K562 (cell line): ENCODE results near the gene LGALS7. TPM values are rescaled to one million over a fixed set of nuclear protein-coding genes. Genes with fewer than 3 reads are reported as not detected.

Source experiments
- ATAC-seq: fragments of 200-7000 bp; cut with Tn5 transposase; 3 replicates; pipeline ENCODE4 v1.9.1; 2020; ENCODE audit warnings: moderate library complexity
- BruUV-seq: library from RNA; stranded (reverse); fragments of 400-500 nt; replicated peaks from 2 replicates; lab custom pipeline; 2021; lab: Mats Ljungman, UMichigan
- CTCF ChIA-PET: fragments of 300-600 bp; formaldehyde crosslinking; extraction: SDS; loops from one replicate; lab custom pipeline; 2021; ENCODE audit warnings: low intra/inter-chr PET ratio; lab: Yijun Ruan, JAX
- POLR2A ChIA-PET: fragments of 300-600, 350-650 bp; sonication (Branson Sonifier 250); formaldehyde crosslinking; extraction: SDS; loops from one replicate; lab custom pipeline; 2021; ENCODE audit warnings: antibody characterized with exemption, inconsistent platforms; lab: Yijun Ruan, JAX
- DNase-seq, 4 experiments: peaks; one replicate each; pipeline versions ENCODE4 v3.0.0 to v3.0.0-alpha.2; 2011 to 2018; ENCODE audit warnings: low spot score in 3 of 4, mixed read lengths in 3 of 4; ENCODE audit errors: extremely low read depth in 1 of 4
- FAIRE-seq: peaks from 2 replicates; lab custom pipeline; 2011; peaks lifted over from hg19 to GRCh38; lab: Jason Lieb, UNC
- H2AFZ ChIP-seq: 2 replicates; pipeline ENCODE4 v1.6.0; 2011; ENCODE audit warnings: low read depth, low read length, control low read depth, inconsistent platforms
- H3K27ac ChIP-seq: fragments of 200-600 bp; 3 replicates; pipeline ENCODE4 v1.8.0; 2011; ENCODE audit warnings: low read depth, mild to moderate bottlenecking, control low read depth, inconsistent platforms, low read length, moderate library complexity, mixed read lengths; ENCODE audit errors: extremely low read depth
- H3K27me3 ChIP-seq, 2 experiments: fragments of 300-600 bp in 1 of 2; 2 replicates in 1 of 2; 3 replicates in 1 of 2; pipeline versions ENCODE4 v1.6.0 to v1.8.0; 2011; ENCODE audit warnings: inconsistent platforms in 2 of 2, low read length in 2 of 2, mild to moderate bottlenecking in 1 of 2, mixed read lengths in 1 of 2, moderate library complexity in 1 of 2; ENCODE audit not compliant: control insufficient read depth in 2 of 2, insufficient read depth in 2 of 2
- H3K36me3 ChIP-seq: fragments of 300-600 bp; 3 replicates; pipeline ENCODE4 v1.8.0; 2011; ENCODE audit warnings: mild to moderate bottlenecking, low read length, inconsistent platforms; ENCODE audit not compliant: control insufficient read depth, insufficient read depth
- H3K4me1 ChIP-seq, 2 experiments: fragments of 200-600 bp in 1 of 2; replicated peaks in 1 of 2; 2 replicates in 1 of 2; 3 replicates in 1 of 2; pipeline versions ENCODE4 v1.5.1 to v1.8.0; 2011; ENCODE audit warnings: inconsistent platforms in 2 of 2, low read length in 2 of 2, mild to moderate bottlenecking in 1 of 2, mixed read lengths in 1 of 2, moderate library complexity in 1 of 2; ENCODE audit not compliant: control insufficient read depth in 2 of 2, insufficient read depth in 2 of 2
- H3K4me2 ChIP-seq: 2 replicates; pipeline ENCODE4 v1.6.1; 2011; ENCODE audit warnings: low read length, control low read depth, inconsistent platforms, mixed read lengths; ENCODE audit not compliant: insufficient read depth
- H3K4me3 ChIP-seq: fragments of 200-600 bp; sonication (generic), shearing (Covaris generic); 2 replicates; pipeline ENCODE4 v1.5.1; 2016; ENCODE audit warnings: control low read depth, inconsistent platforms
- H3K79me2 ChIP-seq: fragments of 200-600 bp; 3 replicates; pipeline ENCODE4 v1.8.0; 2011; ENCODE audit warnings: low read length, inconsistent platforms; ENCODE audit not compliant: control insufficient read depth, insufficient read depth
- H3K9ac ChIP-seq, 2 experiments: 2 replicates each; pipeline versions ENCODE4 v1.6.0 to v1.6.1; 2011; ENCODE audit warnings: low read depth in 2 of 2, low read length in 2 of 2, control low read depth in 1 of 2, inconsistent platforms in 1 of 2, mild to moderate bottlenecking in 1 of 2, mixed read lengths in 1 of 2; ENCODE audit not compliant: insufficient read depth in 1 of 2
- H3K9me1 ChIP-seq: one replicate; pipeline ENCODE4 v1.6.0; 2011; ENCODE audit warnings: inconsistent platforms, mild to moderate bottlenecking, low read length, moderate library complexity; ENCODE audit not compliant: control insufficient read depth, insufficient read depth
- H3K9me3 ChIP-seq: replicated peaks from 2 replicates; pipeline ENCODE4 v1.5.1; 2011; ENCODE audit warnings: low read depth, low read length, inconsistent platforms; ENCODE audit not compliant: control insufficient read depth, insufficient read depth
- H4K20me1 ChIP-seq: replicated peaks from 2 replicates; pipeline ENCODE4 v1.6.1; 2011; ENCODE audit warnings: low read length, inconsistent platforms, mixed read lengths; ENCODE audit not compliant: control insufficient read depth, insufficient read depth
- BCL6 ChIP-seq: fragments of 250-450 bp; sonication (Bioruptor Pico); IDR thresholded peaks from 2 replicates; pipeline ENCODE4 v1.4.0; 2020
- EGR1 ChIP-seq: fragments of 450-650 bp; conservative IDR thresholded peaks from 2 replicates; pipeline ENCODE4 v1.6.1; 2017; ENCODE audit warnings: mild to moderate bottlenecking
- ETV6 ChIP-seq, 3 experiments: fragments of 150-350 bp in 1 of 3; sonication (generic) in 1 of 3; formaldehyde crosslinking in 1 of 3; IDR thresholded peaks; 2 replicates each; pipeline versions ENCODE4 v1.6.1 to v1.8.0; 2014 to 2022; ENCODE audit warnings: borderline replicate concordance in 2 of 3, low read depth in 2 of 3, antibody characterized with exemption in 1 of 3, low read length in 1 of 3, mild to moderate bottlenecking in 1 of 3, missing genetic modification reagents in 1 of 3
- FOXM1 ChIP-seq, 2 experiments: fragments of 450-650 bp in 1 of 2; sonication (generic) in 1 of 2; formaldehyde crosslinking in 1 of 2; IDR thresholded peaks; 2 replicates each; pipeline versions ENCODE4 v1.6.1 to v1.9.0; 2017 to 2022; ENCODE audit warnings: low read depth in 2 of 2, mild to moderate bottlenecking in 2 of 2, missing genetic modification reagents in 1 of 2, moderate library complexity in 1 of 2
- RFX1 ChIP-seq: fragments of 450-650 bp; IDR thresholded peaks from 2 replicates; pipeline ENCODE4 v1.6.1; 2016; ENCODE audit warnings: mild to moderate bottlenecking, moderate library complexity
- YY1 ChIP-seq, 3 experiments: IDR thresholded peaks; 2 replicates each; pipeline ENCODE4 v1.6.1; 2011; ENCODE audit warnings: low read length in 2 of 3, mild to moderate bottlenecking in 2 of 3, moderate library complexity in 2 of 3, borderline replicate concordance in 1 of 3, control low read depth in 1 of 3, low read depth in 1 of 3; ENCODE audit not compliant: insufficient read depth in 3 of 3, insufficient replicate concordance in 2 of 3, control insufficient read depth in 1 of 3, insufficient read length in 1 of 3; ENCODE audit errors: extremely low read depth in 1 of 3
- ZKSCAN8 ChIP-seq: fragments of 200-800 bp; sonication (Bioruptor generic); IDR thresholded peaks from 2 replicates; pipeline ENCODE4 v1.6.1; 2016; ENCODE audit warnings: missing genetic modification characterization, missing compliant biosample characterization
- WGBS: fragments of 100-300 bp; shearing (Covaris generic); methylation state at CpG from one replicate; pipeline ENCODE4 v1.1.6; 2016; ENCODE audit warnings: low coverage, mixed read lengths; ENCODE audit not compliant: insufficient coverage; ENCODE audit errors: missing lambda C conversion rate; 5-methylcytosine and 5-hydroxymethylcytosine counted together
- in situ Hi-C: fragments of 300-500 bp; cut with MboI; formaldehyde crosslinking; loops from 4 replicates; pipeline ENCODE4 v1.15.0; 2018; ENCODE audit warnings: inconsistent platforms, mixed read lengths
- intact Hi-C: fragments of 100-400 bp; cut with micrococcal nuclease; formaldehyde crosslinking; loops from 2 replicates; pipeline ENCODE4 v1.14.2; 2022
- polyA plus RNA-seq, 8 experiments: library from polyadenylated mRNA; depleted of rRNA in 4 of 8; stranded (reverse) in 5 of 8; unstranded in 3 of 8; fragments of >200 nt; fragmentation: Nextera tagmentation in 2 of 8; fragmentation: Illumina TruSeq in 1 of 8; extraction: Ambion mirVana in 2 of 8; extraction: Trizol in 1 of 8; gene quantifications; 2 replicates each; pipeline versions ENCODE4 v1.2.1 to v1.2.3, GENCODE V29; 2011 to 2014; ENCODE audit warnings: inconsistent platforms in 1 of 8, missing spikeins in 1 of 8
- total RNA-seq, 7 experiments: library from RNA; depleted of rRNA in 6 of 7; stranded (reverse); fragments of >200 nt in 6 of 7; fragmentation: Illumina TruSeq in 2 of 7; extraction: Trizol in 2 of 7; gene quantifications; 2 replicates each; pipeline versions ENCODE4 v1.2.1 to v1.2.3, GENCODE V29; 2011 to 2021; ENCODE audit warnings: low replicate concordance in 1 of 7

The LGALS7 gene
- total and polyA plus RNA-seq, 9 of the 15 experiments (the other 6 are each of a cell fraction or from before 2014, with no cell fraction given), result not detected

- ATAC-seq, result no peak
- Histone ChIP-seq H3K4me3 (no peak overlapping the region), H3K9ac (no peak overlapping the region), H3K4me1 (peaks cover 0 to 8% of the 10 kb centered on the region in 2 experiments; a peak in 2 of 5 replicates), H3K27me3 (no peaks in the 10 kb centered on the region), H3K79me2 (no peaks in the 10 kb centered on the region), H2AFZ (no peak overlapping the region), H3K4me2 (no peak overlapping the region), H3K9me3 (no peaks in the 10 kb centered on the region), H3K36me3 (no peaks in the 10 kb centered on the region), H3K27ac (no peak overlapping the region), H3K9me1 (no peaks in the 10 kb centered on the region), H4K20me1 (no peaks in the 10 kb centered on the region)
- peak; percentile 38; the same call in 1 of the 2 replicates for TF ChIP-seq RFX1
- TF ChIP-seq YY1 (IDR thresholded peaks at IDR 0.05; ENCODE audit: borderline replicate concordance in 1 of 3, control insufficient read depth in 1 of 3, extremely low read depth in 1 of 3, insufficient read depth in 3 of 3, insufficient read length in 1 of 3, insufficient replicate concordance in 2 of 3, low read depth in 1 of 3, low read length in 2 of 3), result no peak
- 53% methylated on average over 8 of the region's 8 CpGs for WGBS
- CTCF ChIA-PET, result no interaction called here
- DNase-seq, result no peak
- in situ Hi-C loops (no loop called here), intact Hi-C loops (no loop called here)
- no TSS peak for BruUV-seq
- POLR2A ChIA-PET, result interaction anchor here (0.7 to 1.8 kb wide), 2 partner anchors 14 to 19 kb away, joined by 3 to 9 read pairs; partner anchors contain the start of gene LGALS7
- FAIRE-seq, result no peak
Observed at GRCh38 chr19:38793177-38793576, 19.9 kb upstream of the LGALS7 start.

DNA sequence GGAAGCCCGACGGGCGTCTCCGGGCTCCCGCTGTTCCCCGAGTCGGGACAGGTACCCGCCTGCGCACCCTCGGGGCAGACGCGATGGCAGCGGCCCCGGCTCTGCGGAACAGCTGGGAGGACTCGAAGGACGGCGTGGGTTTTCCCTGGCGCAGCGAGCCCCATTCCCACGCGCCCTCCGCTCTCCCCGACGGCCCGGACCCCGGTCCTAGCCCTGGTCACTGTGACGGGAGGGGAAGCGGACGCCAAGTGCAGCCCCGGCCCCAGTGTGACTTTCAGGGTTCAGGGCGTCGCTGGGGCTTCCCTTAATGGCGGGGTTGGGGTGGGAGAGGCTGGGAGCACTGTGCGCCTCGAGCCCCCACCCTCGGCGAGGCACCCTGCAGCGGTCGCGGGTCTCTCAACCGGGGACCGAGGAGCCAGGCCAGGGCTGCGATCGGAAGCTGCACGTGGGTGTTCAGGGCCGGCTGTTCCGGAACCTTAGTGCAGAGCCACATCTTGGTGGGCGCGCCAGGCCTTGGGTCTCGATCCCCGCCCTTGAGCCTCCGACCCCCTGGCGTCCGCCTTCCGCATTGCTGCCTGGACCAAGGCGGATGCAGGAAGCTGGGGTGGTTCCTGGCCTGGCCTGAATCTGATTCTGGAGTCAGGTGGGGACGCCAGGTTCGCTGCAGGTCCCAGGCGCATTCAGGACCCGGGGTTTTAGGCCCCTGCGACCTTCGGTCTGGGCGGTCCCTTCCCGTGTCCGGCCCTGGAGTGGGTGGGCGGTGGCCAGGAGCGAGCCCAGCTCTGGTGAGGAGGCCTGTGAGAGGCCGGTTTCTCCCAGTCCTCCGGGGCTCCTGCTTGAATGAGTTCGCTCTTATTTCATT, 19.2 kb upstream of the LGALS7 start:
- H3K4me3 ChIP-seq, result no peak overlapping the region
- H2AFZ ChIP-seq, result no peak overlapping the region
- H3K27ac ChIP-seq, result no peak overlapping the region
- 72% methylated on average over 25 of the region's 71 CpGs for WGBS
- intact Hi-C loops, result no loop called here
- in situ Hi-C loops, result no loop called here
- BruUV-seq, result no TSS peak
- no peaks in the 10 kb centered on the region for H3K9me3 ChIP-seq
- H3K27me3 ChIP-seq, result no peaks in the 10 kb centered on the region
- CTCF ChIA-PET, result no interaction called here
- H3K9me1 ChIP-seq, result no peaks in the 10 kb centered on the region
- H3K36me3 ChIP-seq, result no peaks in the 10 kb centered on the region
- H3K4me1 ChIP-seq, result peaks cover 0 to 8% of the 10 kb centered on the region in 2 experiments; a peak in 2 of 5 replicates
- DNase-seq (no peak), FAIRE-seq (no peak), ATAC-seq (no peak)
- no peaks in the 10 kb centered on the region for H3K79me2 ChIP-seq
- H3K4me2 ChIP-seq, result no peak overlapping the region
- no peak overlapping the region for H3K9ac ChIP-seq
- H4K20me1 ChIP-seq, result no peaks in the 10 kb centered on the region
- POLR2A ChIA-PET, result interaction anchor here (0.7 kb wide), 1 partner anchor 15 kb away, joined by 3 read pairs; no protein-coding TSS in a partner anchor
- TF ChIP-seq BCL6 (CRISPR knock-in tag) (no peak), FOXM1 (IDR thresholded peaks at IDR 0.05; ENCODE audit: low read depth) (no peak), FOXM1 (CRISPR knock-in tag; IDR thresholded peaks at IDR 0.05; ENCODE audit: low read depth) (no peak), ZKSCAN8 (CRISPR knock-in tag) (no peak), EGR1 (no peak), ETV6 (IDR thresholded peaks at IDR 0.05; ENCODE audit: borderline replicate concordance in 1 of 2, low read depth in 2 of 2, low read length in 1 of 2) (no peak), ETV6 (CRISPR knock-in tag; IDR thresholded peaks at IDR 0.05; ENCODE audit: borderline replicate concordance) (no peak)
